Measurements from ENCODE around the gene TFDP1.

Gene TFDP1

DNA sequence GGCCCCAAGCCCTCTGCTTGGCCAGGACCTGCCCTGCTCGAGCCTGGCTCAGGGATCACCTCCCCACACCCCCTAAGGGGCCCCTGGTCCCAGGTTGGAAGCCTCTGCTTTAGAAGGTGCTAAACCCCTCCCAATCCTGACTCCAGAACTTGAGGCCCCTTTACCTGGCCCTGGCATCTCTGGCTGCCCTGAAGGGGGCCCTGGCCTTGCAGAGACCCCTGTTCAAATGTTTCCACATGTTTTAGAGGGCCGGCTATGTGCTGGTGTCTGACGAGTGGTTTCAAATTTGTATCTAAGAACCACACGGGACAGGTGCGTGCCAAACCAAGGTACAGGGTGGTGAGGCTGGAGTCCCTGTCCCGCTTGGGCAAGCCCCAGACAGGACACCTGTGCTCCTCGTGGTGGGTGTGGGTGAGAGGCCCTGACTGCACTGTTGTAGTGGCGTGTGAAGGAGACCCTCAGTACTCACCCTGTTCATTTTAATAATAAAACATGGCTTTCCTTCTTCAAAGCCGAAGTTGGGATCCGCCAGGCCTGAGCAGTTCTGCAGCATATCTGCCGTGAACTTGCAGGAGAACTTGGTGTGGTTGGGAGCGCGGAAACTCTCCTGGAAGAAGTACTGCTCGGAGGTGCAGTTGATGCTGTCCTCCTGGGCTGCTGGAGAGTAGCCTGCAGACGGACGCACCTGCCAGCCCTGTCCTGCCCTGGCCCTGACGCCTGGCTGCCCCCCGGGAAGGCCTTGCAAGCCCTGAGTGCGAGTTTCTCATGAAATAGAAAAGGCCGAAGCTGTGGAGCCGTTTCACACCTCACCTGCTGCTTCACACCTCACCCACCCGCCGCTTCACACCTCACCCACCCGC is 68.1 kb downstream of the TFDP1 start:
- DNase-seq: no peak

DNA sequence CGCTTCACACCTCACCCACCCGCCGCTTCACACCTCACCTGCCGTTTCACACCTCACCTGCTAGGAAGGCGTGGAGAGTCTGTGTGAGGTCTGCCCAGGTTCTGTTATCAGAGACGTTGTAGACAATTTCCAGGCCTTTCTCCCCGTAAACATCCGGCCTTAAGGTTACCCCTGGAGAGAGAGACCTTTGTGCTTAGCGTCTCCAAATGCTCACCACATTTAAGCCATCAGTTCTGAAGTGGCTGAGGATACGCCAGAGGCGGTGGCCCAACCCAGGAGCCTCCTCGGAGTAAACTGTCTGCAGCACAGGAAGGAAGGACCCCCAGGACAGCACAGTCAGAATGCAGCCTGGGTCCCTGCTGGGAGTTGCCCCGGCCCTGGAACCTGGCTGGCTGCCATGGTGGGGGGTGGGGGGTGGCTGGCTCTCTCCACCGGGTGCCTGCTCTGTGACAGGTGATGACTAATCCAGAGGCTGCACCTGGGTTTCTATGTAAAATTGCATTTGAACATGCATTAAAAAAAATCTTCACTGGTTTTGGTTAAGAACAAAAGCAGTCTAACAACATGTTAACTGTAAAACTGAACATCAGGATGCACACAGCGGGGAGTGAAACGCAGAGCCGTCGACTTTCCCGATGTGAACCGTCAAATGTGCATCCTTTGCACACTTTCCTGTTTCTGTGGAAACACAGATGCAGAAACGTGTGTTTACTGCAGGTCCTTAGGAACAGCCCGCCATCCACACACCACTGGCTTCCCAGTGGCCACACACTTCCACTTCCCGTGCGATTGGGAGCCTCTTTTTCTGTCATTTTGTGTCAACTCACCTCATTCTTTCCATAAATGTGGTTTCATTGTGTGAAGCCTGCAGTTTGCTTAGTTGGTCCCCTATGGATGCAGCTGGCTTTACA is 69.0 kb downstream of the TFDP1 start:
- no peak for DNase-seq

DNA sequence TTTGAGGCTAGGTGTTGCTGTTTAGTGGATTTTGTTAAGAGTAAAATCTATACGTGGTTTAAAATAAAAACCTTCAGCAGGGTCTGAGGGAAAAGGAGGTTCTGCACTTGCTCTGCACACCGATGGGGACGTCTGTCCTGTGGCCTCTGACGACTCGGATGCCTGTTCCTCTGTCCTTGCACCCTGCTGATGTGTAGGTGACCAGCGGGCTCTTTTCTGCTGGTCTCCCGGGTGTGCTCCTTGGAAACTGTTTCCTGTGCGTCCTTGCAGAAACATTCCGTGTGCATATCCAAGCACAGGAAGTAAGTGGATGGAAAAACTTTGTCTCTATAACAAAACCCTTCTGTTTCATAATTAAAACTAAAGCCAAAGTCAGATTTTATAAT is 69.6 kb downstream of the TFDP1 start:
- no peak for DNase-seq

DNA sequence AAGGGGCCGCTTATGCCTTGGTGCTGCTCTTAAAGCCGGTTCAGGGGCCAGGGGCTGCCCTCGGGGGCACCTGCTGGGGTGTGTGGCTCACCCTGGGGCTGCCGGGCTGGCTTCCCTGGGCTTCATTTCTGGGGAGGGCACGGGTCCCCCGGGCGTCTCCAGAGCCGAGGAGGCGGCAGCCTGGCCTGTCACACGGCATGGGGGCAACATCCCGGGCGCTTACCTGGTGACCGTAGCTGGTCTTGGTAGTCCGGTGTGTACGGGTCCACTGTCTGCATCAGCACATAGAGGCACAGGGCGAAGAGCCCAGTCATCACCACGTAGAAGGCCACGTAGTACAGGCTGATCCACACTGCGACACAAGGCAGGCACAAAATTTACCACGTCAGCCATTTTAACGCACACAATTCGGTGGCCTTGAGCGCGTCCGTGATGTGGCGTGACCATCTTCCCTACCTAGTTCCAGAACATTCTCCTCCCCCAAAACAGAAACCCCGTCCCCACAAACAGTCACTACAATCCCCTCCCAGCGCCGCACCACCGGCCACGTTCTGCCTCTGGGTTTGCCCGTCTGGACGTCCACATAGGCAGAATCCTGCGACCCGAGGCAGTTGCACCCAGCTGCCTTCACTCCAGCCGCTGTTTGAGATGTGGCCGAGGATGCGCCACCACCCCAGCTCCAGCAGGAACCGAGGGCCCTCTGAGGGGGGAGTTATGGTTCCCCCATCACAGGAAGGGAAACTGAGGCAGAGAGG is 70.2 kb downstream of the TFDP1 start:
- no peak for DNase-seq

DNA sequence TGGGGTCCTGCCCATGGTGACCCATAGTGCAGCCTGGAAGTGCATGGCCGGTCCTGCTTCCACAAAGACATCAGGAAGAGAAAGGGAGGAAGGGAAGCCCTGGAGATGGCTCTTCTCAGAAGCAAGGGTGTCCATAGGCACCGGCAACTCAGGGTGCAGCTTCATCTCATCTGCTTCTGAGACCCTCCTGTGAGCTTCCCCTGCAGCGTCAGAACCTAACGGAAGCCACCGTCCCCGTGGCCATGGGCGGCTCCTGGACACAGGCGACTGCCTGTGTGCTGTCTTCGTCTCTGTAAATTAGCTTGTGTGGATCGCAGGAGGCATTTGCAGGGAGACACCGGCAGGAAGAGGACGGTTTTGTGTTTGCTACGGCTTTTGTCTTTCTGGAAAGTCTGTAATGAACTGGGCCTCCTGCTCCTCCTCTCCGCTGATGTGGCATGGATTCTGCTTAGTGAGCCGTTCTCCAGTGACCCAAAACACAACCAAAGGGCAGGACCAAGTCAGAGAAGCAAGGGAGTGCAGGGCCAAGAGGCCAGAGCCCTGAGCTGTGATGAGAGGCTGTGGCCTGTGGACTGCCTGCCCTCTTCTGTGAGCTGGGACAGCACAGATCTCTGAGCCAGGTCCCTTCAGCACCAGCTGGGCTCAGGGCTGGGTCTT is 70.9 kb downstream of the TFDP1 start:
- no peak for DNase-seq

DNA sequence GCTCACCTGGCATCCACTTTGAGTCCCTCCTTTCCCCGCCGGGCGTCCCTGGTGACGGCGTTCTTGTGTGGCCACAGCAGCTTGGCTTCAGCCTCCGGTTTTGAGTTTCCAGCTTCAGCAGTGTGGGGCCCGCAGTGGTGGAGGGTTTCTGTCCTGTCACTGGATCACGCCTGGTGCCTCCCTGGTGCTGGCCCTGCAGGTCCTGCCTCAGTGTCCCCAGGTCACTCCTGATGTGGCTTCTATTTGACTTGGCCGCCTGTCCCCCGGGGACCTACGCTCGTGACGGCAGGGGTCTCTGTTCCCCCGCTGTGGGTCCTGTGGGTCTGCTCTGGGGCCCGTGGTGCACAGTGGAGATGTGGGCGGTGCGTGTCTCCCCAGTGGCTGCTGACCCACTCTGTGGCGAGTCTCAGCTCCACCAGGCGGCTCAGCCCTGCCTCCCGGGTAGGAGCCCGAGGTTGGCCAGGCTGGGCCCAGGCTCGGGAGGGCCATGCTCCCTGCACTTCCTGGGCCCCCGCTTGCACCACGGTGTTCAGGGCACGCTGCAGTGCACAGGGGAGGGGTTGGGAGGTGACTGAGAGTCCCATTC is 71.5 kb downstream of the TFDP1 start:
- no peak for DNase-seq

DNA sequence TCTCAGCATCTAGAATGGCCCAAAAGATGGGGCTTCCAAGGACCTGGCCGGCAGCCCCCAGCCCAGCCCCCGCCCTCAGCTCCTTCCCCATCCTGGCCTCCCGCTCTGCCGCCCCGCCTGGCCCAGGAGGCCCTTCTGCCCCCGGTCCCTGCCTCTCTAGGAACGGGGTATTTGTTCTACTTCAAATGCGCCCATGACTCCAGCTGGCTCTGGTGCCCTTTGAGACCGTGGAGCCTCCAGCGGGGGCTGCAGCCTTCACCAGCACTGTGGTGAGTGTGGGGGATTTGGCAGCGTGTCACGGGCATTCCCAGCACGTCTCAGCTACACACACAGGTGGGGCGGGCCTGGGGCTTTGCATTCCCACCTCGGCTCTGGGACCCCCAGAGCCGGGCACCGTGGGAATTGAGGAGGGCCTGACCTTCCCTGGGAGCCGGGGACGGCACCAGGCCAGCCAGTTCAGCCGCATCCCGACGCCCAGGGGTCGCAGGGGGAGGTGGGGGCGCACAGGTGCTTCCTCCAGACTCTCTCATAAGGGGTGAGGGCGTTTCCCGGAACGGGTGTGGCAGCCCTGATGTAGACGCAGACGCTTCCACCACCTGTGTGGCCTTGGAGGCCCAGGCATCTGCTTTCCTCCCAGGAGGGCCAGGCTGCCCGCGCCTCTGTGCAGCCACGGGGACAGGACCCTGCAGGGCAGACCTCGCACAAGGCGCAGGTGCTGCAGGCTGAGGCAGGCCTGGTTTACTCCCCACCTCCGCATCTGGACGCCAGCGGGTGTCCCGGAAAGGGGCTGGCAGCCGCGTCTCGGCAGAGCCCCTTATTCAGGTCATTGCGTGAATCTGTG is 72.5 kb downstream of the TFDP1 start:
- no peak for DNase-seq

DNA sequence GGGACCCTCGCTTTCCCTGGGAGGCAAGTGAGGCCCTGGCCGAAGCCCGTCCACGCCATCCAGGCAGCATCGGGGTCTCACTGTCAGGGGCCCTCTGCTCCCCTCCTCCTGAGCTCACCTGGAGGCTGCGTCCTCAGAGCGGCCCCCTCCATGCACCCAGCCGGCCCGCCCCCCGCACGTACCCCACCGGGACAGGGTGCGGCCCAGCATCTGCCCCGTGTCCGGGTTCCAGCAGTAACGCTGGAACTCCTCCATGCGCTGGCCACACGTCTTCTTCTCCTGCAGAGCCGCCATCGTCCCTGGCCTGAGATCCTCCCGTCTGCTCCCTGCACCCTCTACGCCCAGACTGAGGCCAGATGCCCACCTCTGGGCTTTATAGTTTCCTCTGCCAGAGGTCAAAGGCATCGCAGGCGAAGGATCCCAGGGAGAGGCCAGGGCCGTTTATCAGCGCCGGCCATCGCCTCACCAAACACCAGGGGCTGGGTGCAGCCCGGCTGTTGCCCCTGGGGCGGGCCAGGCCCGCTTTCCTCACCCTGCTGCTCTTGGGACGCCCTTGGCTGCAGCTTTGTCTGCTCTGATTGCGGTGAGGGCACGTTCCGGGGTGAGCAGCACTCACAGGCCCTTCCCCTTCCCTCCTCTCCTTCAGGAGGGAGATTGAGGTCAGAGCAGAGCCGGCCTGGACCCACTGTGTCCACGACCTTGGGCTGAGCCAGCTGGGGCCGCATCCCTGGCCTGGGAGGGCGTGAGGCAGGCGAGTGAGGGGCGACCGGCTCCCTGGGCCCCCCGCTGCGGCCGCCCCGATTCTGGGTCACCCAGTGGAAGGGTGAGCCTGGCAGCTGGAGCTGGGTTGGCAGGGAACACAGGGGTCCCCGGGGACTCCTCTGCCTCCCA is 73.5 kb downstream of the TFDP1 start, which contains the start of gene ATP4B:
Gene ATP4B, minus strand, starts transcription at position 348 of the 891 bp plus-strand sequence. Its CDS starts 54 bp downstream, at position 294.
- DNase-seq: no peak

DNA sequence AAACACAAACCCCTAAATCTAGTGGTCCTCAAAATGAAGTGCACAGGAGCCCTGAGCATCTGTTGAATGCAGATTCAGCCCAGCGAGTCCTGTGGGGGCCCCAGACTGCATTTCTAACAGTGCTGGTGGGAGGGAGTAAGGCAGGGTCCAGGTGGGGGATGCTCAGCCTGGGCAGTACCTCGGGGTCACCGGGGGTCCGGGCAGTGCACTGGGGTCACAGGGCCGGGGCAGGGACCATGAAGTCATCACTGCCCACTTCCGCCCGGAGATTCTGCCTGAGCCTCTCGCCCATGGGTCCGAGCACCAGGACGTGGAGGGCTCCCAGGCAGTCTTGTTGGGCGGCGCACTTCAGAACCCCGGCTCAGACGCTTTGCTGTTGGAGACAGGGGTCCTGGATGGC is 74.3 kb downstream of the TFDP1 start:
- DNase-seq: no peak

DNA sequence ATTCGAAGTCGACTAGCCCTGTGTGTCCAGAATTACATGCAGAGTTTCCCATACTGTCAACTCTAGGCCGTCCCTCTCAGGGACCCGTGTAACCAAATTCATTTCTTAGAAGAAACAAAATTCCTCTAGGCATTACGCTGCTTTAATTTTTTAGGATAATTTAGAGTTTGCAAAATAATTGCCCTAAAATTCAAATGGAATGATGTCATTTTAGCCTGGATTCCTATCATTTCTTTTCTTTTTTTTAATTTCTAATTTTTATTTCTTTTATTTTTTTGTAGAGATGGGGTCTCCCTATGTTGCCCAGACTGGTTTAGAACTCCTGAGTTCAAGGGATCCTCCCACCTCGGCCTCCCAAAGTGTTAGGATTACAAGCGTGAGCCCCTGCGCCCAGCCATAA is 74.8 kb downstream of the TFDP1 start:
- DNase-seq: no peak

DNA sequence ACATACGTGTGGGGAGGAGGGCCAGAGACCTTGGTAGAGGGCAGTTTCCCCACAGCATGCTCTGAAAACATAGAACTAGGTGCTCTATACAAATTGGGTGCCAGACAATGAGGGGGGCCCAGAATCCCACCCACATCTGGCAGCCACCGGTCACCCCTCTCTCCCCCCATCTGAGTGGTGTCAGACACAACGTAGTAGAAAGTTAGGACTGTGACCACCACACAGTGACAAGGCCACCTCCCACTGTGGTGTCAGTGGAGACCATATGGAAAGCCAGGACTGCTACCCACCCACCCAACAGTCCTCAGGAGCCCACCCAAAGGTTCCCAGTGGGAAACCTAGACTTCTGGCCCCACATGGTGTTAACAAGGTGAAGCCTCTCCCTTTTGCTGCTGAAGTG is 75.5 kb downstream of the TFDP1 start:
- DNase-seq: no peak

DNA sequence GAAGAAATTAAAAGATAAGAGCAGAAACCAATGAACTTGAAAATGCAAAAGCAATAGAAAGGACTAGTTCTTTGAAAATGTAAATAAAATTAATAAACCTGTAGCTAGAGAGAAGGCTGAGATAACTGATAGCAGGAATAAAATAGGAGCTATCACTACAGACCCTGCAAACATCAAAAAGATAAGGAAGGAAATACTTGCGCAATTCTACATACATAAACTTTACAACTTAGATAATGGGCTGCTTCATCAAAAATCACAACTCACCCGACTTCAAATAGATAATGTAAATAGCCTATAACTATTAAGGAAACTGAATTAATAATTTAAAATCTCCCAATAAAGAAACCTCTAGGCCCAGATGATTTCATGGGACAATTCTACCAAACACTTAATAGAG is 77.0 kb downstream of the TFDP1 start:
- DNase-seq: no peak

DNA sequence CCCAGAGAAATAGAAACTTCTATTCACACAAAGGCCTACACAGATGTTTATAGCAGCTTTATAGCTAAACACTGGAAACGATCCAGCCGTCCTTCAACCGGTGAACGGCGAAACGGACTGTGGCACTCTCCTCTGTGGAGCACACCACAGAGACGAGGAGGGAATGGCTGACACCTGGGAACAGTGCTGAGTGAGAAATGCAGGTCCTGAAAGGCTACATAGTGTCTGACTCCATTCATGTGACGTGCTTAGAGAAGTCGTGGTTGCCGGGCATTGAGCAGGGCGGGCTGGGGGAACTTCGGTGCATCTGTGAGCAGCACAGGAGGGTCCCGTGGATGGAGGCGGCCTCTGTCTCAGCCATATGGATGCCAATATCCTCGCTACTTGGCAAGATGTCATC is 79.4 kb downstream of the TFDP1 start:
- DNase-seq: no peak

DNA sequence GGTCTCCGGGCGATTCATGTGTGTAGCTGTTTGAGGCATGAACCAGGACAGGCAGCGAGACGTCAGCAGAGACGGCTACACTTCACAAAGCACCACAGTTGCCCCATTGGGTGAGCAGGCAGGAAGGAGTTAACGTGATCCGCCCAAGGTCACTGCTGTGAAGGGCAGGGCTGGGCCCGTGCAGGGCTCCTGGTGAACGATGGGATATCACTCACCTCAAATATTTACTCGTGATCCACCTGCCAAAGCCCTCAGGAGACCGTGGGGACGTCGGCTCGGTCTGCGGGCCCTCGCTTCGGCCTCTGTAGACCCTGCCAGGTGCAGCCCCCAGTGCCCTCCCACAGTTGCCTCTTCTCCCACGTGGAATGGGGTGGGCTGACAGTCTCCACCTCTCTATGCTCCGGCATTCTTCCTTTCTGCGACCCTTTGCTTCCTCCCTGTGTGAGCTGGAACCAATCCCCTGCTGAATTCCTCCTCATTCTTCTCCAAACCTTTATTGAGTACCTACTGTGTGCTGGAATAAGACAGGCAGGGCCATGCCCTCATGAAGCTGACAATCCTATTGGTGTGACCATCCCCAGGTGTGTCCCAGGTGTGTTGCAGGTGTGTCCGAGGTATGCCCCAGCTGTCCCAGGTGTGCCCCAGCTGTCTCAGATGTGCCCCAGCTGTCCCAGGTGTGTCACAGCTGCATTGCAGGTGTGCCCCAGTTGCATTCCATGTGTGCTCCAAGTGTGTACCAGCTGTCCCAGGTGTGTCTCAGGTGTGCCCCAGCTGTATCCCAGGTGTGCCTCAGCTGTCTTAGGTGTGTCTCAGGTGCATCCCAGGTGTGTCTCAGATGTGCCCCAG is 80.4 kb downstream of the TFDP1 start:
- DNase-seq: no peak

DNA sequence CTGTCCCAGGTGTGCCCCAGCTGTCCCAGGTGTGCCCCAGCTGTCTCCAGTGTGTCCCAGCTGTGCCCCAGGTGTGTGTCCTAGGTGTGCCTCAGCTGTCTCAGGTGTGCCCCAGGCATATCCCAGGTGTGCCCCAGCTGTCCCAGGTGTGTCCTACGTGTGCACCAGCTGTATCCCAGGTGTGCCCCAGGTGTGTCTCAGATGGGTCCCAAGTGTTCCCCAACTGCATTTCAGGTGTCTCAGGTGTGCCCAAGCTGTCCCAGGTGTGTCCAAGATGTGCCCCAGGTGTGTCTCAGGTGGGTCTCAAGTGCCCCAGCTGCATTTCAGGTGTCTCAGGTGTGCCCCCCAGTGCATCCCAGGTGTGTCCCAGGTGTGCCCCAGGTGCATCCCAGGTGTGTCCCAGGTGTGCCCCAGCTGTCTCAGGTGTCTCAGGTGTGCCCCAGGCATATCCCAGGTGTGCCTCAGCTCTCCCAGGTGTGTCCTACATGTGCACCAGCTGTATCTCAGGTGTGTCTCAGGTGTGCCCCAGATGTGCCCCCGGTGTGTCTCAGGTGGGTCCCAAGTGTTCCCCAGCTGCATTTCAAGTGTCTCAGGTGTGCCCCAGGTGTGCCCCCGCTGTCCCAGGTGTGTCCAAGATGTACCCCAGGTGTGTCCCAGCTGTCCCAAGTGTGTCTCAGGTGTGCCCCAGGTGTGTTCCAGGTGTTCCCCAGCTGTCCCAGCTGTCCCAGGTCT is 81.2 kb downstream of the TFDP1 start:
- no peak for DNase-seq

DNA sequence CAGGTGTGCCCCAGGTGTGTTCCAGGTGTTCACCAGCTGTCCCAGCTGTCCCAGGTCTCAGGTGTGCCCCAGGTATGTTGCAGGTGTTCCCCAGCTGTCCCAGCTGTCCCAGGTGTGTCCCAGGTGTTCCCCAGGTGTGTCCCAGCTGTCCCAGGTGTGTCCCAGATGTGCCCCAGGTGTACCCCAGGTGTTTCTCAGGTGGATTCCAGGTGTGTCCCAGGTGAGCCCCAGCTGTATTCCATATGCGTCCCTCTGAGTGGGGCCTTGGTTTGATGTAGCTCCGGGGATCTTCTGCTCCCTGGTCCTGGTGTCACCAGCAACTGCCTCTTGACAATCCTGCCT is 81.7 kb downstream of the TFDP1 start:
- no peak for DNase-seq

DNA sequence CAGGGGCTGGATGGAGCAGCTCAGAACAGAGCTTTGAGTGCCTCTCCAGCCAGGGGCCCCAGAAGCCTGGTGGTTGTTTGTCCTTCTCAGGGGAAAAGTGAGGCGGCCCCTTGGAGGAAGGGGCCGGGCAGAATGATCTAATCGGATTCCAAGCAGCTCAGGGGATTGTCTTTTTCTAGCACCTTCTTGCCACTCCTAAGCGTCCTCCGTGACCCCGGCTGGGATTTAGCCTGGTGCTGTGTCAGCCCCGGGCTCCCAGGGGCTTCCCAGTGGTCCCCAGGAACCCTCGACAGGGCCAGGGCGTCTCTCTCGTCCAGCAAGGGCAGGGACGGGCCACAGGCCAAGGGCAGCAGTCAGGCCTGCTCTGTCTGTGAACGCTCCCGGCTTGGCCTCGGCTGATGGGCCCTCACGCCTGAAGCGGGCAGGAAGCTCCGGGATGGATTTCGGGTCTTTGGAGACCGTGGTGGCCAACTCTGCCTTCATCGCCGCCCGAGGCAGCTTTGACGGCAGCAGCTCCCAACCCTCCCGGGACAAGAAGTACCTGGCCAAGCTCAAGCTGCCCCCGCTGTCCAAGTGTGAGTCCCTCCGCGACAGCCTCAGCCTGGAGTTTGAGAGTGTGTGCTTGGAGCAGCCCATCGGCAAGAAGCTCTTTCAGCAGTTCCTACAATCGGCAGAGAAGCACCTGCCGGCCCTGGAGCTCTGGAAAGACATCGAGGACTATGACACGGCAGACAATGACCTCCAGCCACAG is 82.6 kb downstream of the TFDP1 start, which contains the start of gene GRK1:
Gene GRK1, plus strand, starts transcription at position 269 of the 751 bp plus-strand sequence. Its CDS starts 168 bp downstream, at position 437.
- DNase-seq: no peak

Measured in NCI-H1092 (cell line).